WI38 (cell line): ENCODE data around the gene ASB2.

Experiments used
- H3K4me3 ChIP-seq: 2 replicates; pipeline ENCODE4 v1.5.1; 2011; ENCODE audit warnings: low read depth, mild to moderate bottlenecking, control low read depth, low read length
- CTCF ChIP-seq: IDR thresholded peaks from 2 replicates; pipeline ENCODE4 v1.5.1; 2012; ENCODE audit warnings: low read depth, mild to moderate bottlenecking, control low read depth, low read length

The ASB2 gene

GRCh38 chr14:93930296-93930988 lies 45.9 kb downstream of the ASB2 start:
- no peak for TF ChIP-seq CTCF
- no peak overlapping the region for H3K4me3 ChIP-seq

DNA sequence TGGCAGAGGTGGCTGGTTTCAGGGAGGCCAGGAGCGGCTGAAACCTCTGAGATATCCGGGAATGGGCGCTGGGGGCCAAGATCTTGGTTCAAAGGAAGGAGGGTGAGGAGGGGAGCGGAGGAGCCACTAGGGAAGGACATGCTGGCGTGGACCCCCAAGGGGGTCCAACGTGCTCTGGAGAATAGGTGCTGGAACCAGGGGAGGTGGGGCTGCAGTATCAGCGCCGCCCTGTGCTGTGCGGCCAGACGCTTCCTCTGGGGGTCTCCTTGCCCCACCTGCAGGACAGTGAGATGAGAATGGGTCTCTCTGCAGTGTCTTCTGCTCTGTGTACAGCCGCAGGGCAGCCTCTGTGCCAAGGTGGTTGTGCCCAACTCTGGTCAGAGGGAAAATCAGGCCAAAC lies 46.7 kb downstream of the ASB2 start:
- H3K4me3 ChIP-seq = no peak overlapping the region
- TF ChIP-seq CTCF = no peak

DNA sequence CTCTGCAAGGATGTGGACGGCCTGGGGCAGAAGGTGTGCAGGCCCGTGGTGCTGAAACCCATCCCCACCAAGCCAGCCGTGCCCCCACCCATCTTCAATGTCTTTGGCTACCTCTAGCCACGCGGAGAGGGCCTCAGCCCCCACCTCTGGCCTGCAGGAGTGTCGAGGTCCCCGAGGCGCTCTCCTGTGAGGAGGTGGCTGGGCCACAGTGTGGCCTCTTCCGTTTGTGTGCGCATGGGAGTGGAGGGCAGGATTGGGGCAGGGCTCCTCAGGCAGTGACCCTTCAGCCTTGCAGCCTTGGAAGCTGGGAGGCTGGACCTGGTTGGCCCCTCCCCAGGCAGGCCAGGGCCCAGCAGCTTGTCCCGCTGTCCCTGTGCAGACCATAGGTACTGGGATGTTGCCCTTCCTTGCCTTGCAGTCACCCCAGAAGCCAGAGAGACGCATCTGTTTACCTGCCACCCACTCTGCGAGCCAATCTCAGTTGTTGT lies 47.3 kb downstream of the ASB2 start:
- TF ChIP-seq CTCF = no peak
- H3K4me3 ChIP-seq = no peak overlapping the region

DNA sequence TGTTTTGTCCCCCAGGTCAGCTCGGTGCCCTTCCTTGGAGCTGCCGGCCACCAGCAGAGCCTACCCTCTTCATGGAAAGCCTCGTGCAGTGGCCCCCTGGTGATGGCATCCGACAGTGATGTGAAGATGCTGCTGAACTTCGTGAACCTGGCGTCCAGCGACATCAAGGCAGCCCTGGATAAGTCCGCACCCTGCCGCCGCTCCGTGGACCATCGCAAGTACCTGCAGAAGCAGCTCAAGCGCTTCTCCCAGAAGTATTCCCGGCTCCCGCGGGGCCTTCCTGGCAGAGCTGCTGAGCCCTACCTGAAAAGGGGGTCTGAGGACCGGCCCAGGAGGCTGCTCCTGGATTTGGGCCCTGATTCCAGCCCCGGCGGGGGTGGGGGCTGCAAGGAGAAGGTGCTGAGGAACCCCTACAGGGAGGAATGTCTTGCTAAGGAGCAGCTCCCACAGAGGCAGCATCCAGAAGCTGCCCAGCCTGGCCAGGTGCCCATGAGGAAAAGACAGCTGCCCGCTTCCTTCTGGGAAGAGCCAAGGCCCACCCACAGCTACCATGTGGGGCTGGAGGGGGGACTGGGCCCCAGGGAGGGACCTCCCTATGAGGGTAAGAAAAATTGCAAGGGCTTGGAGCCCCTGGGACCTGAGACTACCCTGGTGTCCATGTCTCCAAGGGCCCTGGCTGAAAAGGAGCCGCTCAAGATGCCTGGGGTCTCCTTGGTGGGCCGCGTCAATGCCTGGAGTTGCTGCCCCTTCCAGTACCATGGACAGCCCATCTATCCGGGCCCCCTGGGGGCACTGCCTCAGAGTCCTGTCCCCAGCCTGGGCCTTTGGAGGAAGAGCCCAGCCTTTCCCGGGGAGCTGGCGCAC lies 48.0 kb downstream of the ASB2 start:
- no peak overlapping the region for H3K4me3 ChIP-seq
- TF ChIP-seq CTCF = no peak

DNA sequence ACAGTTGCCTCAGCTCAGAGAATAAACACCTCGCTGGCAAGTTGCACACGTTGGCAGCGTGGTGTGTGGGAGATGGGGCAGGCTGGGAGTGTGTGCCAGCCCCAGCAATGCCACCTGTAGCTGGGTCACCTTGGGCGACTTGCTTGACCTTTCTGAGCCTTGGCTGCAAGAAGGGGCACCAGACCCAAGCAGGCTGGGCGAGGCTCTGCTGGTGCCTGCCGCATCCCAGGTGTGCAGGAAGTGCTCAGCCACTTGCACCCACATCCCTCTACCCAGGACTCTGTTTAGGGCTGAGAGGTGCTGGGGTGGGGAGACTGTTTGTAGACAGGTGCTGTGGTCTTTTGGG lies 48.6 kb downstream of the ASB2 start:
- no peak for TF ChIP-seq CTCF
- H3K4me3 ChIP-seq = no peak overlapping the region

GRCh38 chr14:93926873-93927799 lies 49.2 kb downstream of the ASB2 start, which contains the start of gene FAM181A:
Gene FAM181A, plus strand, starts transcription at chr14:93927344. Its CDS starts 942 bp downstream, at chr14:93928286.
- no peak within 1 kb of the TSS for H3K4me3 ChIP-seq
- TF ChIP-seq CTCF = no peak
